GM21576 (cell line): Measurements from ENCODE around the gene SPP2.

ENCODE experiments used
- ATAC-seq: cut with Tn5 transposase; IDR thresholded peaks from one replicate; pipeline ENCODE4 v1.9.1; 2021; ENCODE audit warnings: mild to moderate bottlenecking, moderate library complexity; ENCODE audit not compliant: unreplicated experiment

SPP2 gene

GRCh38 chr2:234050455-234051135, at the start of gene SPP2:
Gene SPP2, plus strand, starts transcription at chr2:234050702. Its CDS starts 85 bp downstream, at chr2:234050787.
- ATAC-seq: no peak

- ATAC-seq: no peak
Observed at GRCh38 chr2:234001380-234002160, 48.9 kb upstream of the SPP2 start.

- ATAC-seq: no peak
Observed at GRCh38 chr2:234002281-234002680, 48.2 kb upstream of the SPP2 start.

GRCh38 chr2:234003972-234004617, 46.4 kb upstream of the SPP2 start:
- no peak for ATAC-seq

- ATAC-seq: no peak
Observed at GRCh38 chr2:234005126-234005525, 45.4 kb upstream of the SPP2 start.

GRCh38 chr2:234006501-234006900, 44.0 kb upstream of the SPP2 start:
- no peak for ATAC-seq

- no peak for ATAC-seq
Observed at GRCh38 chr2:234014427-234014826, 36.1 kb upstream of the SPP2 start.

- ATAC-seq: no peak
Observed at GRCh38 chr2:234015861-234016260, 34.6 kb upstream of the SPP2 start.

- ATAC-seq: no peak
Observed at GRCh38 chr2:234019896-234020295, 30.6 kb upstream of the SPP2 start.

GRCh38 chr2:234020332-234020731, 30.2 kb upstream of the SPP2 start:
- ATAC-seq: no peak

GRCh38 chr2:234022424-234022823, 28.1 kb upstream of the SPP2 start:
- no peak for ATAC-seq

GRCh38 chr2:234024304-234024703, 26.2 kb upstream of the SPP2 start:
- ATAC-seq: no peak

GRCh38 chr2:234025466-234025865, 25.0 kb upstream of the SPP2 start:
- ATAC-seq: peak; percentile 49

- no peak for ATAC-seq
Observed at GRCh38 chr2:234025891-234026401, 24.6 kb upstream of the SPP2 start.

GRCh38 chr2:234026693-234027254, 23.7 kb upstream of the SPP2 start:
- ATAC-seq: no peak

GRCh38 chr2:234027641-234028040, 22.9 kb upstream of the SPP2 start:
- no peak for ATAC-seq

GRCh38 chr2:234029150-234029733, 21.3 kb upstream of the SPP2 start:
- no peak for ATAC-seq

- ATAC-seq: no peak
Observed at GRCh38 chr2:234031207-234031606, 19.3 kb upstream of the SPP2 start.

GRCh38 chr2:234032279-234032856, 18.1 kb upstream of the SPP2 start:
- ATAC-seq: no peak

GRCh38 chr2:234033174-234033573, 17.3 kb upstream of the SPP2 start:
- no peak for ATAC-seq

- ATAC-seq: no peak
Observed at GRCh38 chr2:234033885-234034284, 16.6 kb upstream of the SPP2 start.
